Left kidney (tissue), 2 donors: ENCODE results near the gene SFSWAP. TPM values are rescaled to one million over a fixed set of nuclear protein-coding genes. Genes with fewer than 3 reads are reported as not detected.
A peak's percentile ranks its signal among the peaks of the same experiment; 100 is the strongest.
"Not testable (repeated sequence)": the region's sequence is repeated elsewhere in the genome, so short reads cannot be mapped to it uniquely, and the experiment has no call there.

Experiments
- DNase-seq: peaks from one replicate; pipeline ENCODE4 v3.0.0-alpha.2; 2013
- polyA plus RNA-seq: library from polyadenylated mRNA; unstranded; fragments of 120-200 nt; gene quantifications from one replicate; pipeline ENCODE4 v1.2.1, GENCODE V29; 2013; ENCODE audit not compliant: insufficient read length

The SFSWAP gene
- polyA plus RNA-seq, 1 donor: 52.6 TPM

- not testable (repeated sequence) for DNase-seq
These were observed 98.8 kb downstream of the SFSWAP start for GRCh38 chr12:131809476-131810254.

DNA sequence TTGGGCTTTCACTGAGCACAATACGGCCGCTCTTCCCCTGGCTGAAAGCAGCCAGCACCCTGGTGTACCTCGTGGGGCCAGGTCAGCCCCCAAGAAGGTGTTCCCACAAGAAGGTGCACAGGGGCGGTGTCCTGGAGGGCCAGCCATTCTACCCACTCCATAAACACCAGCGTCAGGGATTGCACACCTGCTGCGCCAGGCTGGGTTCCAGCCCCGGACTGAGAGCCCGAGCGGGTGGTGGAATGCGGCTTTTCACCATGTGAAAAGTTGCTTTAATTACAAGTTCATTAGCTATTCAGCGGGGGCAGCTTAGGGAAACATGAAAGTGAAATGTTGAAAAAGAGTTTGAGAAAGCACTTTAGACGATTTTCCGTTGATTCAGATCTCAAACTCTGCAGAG is 99.8 kb downstream of the SFSWAP start:
- no peak for DNase-seq

DNA sequence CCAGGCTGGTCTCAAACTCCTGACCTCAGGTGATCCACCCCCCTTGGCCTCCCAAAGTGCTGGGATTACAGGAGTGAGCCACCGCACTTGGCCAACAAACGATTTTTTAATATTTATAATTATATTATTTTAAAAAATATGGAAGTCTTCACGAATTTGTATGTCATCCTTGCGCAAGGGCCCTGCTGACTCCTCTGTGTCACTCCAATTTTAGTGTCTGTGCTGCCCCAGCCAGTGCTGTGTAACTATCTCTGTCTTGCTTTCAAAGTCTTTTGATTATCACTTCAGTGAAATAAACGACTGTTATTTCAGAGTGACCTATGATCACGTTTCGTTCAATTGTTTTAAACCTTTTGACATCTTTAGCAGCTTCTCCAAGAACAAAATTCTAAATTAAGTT is 104.2 kb downstream of the SFSWAP start:
- no peak for DNase-seq

GRCh38 chr12:131816495-131816894 is 105.6 kb downstream of the SFSWAP start:
- no peak for DNase-seq

GRCh38 chr12:131817241-131817640 is 106.4 kb downstream of the SFSWAP start:
- no peak for DNase-seq

- DNase-seq: no peak
These were observed 108.1 kb downstream of the SFSWAP start for GRCh38 chr12:131818821-131819585.

GRCh38 chr12:131824450-131824849 is 113.6 kb downstream of the SFSWAP start:
- DNase-seq: no peak

DNA sequence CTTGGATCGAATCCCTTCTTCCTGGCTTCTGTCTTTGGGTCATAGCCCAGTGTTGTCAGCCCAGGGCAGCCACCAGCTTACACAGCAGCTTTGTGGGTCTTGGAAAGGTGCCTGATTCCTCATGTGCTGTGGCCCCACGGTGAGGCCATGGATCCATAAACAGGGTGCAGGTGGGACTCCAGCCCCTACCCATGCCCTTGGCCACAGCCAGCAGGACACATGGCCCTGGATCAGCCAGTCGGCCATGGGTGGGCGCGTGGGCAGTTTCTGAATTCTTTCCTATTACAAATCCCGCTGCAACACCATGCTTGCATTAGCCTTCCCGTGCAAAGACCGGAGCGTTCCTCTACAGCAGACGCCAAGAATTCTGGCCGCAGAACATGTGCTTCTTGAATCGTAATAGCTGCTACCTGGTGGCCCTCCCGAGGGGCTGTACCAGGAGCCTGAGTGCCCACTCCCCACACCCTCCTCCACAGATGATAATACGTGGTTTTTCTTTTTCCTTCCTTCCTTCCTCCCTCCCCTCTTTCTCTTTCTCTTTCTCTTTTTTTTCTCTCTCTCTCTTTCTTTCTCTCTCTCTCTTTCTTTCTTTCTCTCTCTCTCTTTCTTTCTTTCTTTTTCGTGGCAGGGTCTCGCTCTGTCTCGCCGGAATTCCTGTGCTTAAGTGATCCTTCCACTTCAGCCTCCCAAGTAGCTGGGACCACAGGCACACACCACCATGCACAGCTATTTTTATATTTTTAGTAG is 114.4 kb downstream of the SFSWAP start:
- DNase-seq: no peak

DNA sequence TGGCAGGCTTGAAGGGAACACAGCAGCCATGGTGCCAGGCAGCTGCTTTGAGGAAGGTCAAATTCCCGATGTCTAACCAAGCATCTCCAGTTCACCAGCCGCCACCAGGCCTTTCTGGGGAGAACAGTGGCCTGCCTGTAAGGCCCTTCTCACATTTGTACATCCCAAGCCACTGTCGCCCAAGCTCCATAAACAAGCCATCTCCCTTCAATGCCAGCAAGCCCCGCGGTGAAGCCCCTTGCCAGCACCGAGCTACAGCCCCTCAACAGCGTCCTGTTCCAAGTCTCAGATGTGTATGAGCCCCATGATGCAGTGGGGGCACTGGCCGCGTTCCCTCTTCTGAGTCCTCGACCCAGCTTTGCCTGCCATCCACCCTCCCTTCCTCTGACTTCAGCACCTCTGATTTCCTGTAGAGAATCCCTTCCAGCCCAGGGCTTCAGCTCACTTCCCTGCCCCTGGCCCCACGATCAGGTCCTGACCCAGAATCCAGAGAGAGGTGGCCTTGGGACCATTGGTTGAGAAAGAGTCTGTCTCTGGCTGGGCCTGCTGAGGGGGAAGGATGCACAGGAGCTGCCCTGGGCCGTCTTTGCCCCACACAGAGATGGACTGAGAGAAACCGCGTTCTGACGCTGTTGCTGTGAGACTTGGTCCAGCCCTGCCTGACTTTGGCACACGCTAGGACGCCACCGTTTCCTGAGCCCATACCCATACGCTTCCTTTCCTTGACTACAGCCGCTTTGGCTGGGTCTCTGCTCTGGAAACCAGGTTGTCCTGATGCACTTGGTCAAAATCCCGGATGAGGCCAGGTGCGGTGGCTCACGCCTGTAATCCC is 115.4 kb downstream of the SFSWAP start:
- DNase-seq: no peak

DNA sequence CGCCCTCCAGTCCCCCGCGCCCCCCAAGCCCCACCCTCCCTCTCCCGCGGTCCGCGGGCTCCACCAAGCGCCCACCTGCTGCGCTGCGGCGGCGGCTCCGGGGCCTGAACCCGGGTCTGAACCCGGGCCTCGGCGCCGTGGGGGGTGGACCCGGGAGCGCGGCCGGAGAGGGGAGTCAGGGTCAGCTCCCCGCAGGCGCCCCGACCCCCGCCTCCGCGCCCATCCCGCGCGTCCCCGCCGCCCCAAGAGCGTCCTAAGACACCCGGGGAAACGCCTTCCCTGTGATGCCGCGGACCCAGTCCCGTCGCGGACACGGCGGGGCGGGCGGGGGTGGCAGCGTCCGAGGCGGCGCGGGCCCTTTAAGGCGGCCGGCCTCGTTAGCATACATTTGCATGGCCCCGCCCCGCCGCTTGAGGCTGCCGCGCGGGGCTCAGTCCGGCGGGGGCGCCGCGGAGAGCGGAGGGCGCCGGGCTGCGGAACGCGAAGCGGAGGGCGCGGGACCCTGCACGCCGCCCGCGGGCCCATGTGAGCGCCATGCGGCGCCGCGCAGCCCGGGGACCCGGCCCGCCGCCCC is 117.2 kb downstream of the SFSWAP start, which contains the start of gene MMP17:
TSS of gene MMP17 (plus strand) at position 433 of the 574 bp plus-strand sequence. CDS start at position 535, 102 bp downstream.
- DNase-seq: no peak

DNA sequence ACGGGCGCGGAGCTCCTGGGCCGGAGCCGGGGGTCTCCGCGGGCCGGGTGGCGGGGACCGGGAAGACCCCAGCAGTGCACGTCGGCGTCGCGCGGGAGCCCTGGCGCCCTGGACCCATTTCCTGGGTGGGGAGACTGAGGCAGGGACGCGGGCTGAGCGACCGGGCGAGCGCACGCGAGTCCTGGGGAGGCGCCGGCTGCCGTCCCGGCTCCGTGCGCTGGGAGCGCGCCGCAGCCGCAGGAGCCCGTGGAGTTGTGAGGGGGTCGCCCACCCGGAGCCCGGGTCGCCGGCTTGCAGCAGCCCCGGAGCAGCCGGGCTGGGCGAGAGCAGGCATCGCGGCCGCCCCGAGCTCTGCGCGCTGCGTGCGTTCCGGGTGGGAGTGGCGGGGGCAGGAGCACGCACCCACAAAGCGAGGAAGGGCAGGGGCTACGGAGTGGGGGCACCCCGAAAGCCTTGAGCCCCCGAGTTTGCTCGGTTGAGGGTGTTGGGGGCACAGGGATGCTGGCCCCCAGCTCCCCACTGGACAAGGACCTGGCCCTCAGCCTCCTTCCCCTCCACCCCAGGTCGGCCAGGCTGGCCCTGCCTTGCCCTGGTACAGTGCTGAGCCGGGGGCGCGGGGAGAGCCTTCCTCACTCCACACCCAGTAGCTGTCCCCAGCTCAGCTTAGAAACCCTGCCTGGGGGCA is 117.9 kb downstream of the SFSWAP start:
- DNase-seq: no peak

DNA sequence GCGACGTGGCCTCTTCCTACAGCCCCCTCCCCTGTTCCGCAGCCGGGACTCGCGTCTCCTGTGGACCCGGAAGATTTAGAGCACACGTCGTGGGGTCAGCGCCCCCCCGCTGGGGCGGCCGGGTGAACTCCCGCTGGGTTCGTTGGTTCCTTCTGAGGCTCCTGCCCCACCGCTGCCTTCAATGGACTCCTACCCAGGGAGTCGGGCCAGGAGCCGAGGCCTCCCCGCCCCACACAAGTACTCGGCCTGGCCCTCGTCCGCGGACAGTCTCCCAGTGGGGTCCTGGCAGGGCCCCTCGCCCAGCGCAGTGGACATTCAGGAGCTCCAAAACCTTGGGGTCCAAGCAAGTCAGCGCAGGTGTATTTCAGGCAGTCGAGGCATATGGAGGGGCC is 118.5 kb downstream of the SFSWAP start:
- no peak for DNase-seq

DNA sequence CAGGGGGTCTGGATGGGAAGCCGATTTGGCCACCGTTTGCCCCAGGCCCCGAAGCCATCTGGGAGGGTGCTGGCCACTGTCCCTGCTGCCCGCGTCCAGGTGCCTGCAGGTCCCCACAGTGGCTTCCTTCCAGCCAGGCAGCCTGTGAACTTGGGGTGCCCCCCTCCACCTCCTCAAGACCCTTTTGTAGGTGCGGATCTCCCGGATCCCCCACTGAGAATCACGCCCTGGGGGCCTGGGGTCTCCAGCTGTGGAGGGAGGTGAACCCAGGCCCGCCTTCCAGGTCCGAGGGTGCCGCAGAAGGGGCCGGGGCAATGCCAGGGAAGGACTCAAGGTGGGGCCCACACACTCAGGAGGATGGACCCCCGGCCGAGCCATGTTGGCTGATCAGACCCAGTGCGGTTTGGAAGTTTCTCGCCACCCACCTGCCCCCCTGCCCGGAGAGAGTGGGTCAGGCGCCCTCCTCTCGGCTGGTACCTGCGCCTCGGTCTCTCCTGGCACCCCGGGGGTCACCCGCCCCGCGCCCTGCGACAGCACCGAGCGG is 119.0 kb downstream of the SFSWAP start:
- no peak for DNase-seq

DNA sequence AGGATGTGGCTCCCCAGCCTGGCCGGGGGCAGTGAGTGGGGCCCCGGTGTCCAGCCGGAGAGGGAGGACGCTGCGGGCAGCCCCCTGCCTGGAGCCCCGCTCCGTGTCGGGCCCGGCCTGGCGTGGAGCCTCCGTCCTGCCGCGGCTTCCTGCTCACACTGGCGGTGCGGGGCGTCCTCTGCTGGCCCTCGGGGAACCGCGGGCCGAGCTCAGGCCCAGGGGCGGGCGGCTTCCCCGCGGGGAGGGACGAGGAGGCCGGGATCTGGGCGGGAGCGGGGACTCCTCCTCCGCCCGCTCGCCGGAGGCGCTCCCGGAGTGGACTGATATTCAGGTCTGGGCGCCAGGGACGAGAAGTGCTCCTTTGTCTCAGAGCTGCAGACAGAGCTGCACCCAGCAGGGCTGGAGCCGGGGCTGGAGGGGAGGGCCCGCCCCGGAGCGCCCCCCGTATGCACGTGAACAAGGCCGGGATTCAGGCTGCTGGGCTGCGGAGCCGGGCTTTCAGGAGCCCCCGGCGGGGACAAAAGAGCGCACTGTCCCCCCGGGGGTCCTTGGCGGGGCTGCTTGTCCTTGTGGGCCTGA is 119.5 kb downstream of the SFSWAP start:
- DNase-seq: peak; percentile 72

DNA sequence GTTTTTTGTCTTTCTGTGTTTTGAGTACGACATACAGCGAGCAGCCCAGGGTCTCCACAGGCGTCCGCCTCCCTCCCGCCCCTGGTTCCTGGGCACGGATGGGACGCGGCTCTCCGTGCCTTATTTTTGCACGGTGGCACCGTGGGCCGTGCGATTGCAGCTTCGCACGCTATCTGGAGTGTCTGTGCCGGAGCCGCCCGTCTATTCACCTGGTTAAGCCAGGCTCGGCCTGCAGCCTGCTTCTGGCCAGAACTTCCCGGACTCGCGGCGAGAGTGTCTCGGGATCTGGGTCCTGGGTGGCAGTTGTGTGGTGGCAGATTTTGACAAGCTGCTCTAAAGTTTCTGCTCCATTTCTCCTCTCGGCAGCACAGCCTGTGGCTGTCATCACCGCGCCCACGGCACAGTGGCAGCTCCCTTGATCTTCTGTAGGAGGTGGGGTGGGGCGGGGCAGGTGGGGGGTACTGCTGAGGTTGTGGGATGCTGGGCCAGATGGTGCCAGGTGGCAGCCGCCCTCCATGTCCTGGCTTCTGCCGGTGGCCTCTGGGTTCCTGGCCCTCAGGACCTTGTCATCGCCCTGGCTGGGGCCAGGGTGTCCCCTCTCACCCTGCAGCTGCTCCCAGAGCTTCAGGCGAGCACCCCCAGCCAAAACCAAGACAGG is 120.2 kb downstream of the SFSWAP start:
- DNase-seq: no peak

DNA sequence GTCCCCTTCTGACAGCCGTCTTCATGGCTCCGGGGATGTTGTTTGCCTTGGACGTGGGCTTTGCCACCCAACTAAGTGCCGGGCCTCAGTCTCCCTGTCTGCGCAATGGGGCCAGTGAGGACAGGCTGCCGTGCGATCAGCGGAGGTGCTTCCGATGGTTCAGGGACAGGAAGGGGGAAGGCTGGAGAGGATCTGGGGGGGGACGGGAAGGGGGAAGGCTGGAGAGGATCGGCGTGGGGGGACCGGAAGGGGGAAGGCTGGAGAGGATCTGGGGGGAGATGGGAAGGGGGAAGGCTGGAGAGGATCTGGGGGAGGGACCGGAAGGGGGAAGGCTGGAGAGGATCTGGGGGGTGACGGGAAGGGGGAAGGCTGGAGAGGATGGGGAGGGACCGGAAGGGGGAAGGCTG is 120.7 kb downstream of the SFSWAP start:
- DNase-seq: no peak

- no peak for DNase-seq
These were observed 121.7 kb downstream of the SFSWAP start for GRCh38 chr12:131832321-131833231.

DNA sequence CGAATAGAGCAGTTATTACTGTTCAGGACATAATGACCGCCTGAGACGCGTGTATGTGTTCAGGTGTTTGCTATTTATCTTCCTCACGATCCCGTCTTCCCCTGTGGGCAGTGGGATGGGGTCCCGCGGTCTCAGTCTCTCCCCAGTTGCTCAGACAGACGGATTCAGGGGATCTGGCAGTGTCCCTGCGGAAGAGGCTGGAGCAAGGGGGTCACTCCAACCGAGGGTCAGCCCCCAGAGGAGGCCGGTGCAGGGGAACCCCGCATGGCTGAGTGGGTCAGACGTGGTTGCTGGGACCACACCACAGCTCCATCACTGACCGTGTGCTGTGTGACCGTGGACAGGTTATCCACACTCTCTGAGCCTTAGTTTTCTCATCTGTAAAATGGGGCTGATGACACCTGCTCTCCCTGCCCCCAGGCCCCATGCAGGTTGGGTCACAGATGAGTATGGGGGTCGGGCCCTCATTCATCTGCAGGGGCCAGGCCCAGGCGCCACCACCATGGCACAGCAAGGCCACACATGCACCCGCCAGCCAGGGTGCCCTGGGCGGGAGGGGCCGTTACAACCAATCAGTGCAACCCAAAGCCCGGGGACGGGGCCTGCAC is 122.5 kb downstream of the SFSWAP start:
- no peak for DNase-seq
